ENCODE results near the gene DNAH10. TPM values are rescaled to one million over a fixed set of nuclear protein-coding genes. Genes with fewer than 3 reads are reported as not detected.
"Not testable (repeated sequence)": the region's sequence is repeated elsewhere in the genome, so short reads cannot be mapped to it uniquely, and the experiment has no call there.

Gene DNAH10
- total RNA-seq, 1 experiment from 2014 or later: 0.09 TPM

GRCh38 chr12:123934829-123935228, 172.7 kb downstream of the DNAH10 start:
- peak; percentile 42 for DNase-seq (ENCODE audit: low spot score)

GRCh38 chr12:123935956-123936355, 173.9 kb downstream of the DNAH10 start:
- DNase-seq (ENCODE audit: low spot score): no peak

DNA sequence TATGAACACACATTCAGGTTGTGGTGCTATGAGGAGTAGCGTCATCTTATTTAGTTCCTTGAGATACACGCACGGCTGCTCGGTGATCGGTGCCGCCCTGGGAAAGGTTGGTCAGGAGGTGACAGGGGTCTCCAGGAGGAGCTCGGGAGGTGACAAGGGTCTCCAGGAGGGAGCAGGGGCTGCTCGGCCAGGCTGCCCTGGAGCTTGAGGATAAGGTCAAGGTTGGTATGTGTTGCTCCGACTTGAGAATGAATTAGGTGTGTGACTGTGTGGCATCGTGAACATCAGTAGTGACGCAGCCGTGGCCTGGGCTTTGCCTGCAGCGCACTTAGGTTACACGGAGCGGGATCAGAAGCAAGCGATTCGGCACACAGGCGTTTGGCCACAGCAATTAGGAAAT, 174.4 kb downstream of the DNAH10 start:
- no peak for DNase-seq (ENCODE audit: low spot score)

DNA sequence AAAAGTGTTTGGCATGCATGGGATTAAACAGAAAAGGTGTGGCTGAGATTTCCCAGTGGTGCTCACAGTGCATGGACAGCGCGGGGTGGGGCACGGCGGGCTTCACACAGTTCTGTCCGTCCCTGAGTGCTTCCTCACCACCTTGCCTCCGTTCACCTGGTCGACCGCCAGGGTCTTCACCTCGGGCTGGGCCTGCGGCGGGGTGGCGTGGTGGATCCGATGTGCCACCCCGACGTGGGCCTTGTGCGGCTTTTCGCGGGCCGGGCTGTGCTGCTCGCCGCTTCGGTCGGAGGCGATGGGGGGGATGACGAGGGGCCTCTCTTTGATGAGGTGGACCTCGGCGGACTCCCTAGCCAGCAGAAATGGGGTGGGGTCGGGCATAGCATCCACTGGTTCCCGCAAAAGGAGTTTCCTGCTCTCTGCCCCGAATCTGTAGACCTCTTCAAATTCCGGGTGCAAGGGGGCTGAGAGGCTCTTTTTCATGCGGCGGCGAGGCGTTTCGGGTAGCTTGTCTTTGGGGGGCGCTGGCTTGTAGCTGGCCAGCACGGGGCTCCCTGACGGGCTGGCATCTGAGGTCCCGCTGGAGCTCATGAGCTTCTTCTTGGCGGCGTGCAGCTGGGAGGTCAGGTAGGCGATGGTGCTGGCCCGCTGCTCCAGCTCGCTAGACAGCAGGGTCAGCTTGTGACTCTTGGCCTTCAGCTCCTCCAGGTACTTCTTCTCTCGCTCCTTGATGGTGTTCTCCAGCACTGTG, 175.0 kb downstream of the DNAH10 start:
- no peak for DNase-seq (ENCODE audit: low spot score)

DNA sequence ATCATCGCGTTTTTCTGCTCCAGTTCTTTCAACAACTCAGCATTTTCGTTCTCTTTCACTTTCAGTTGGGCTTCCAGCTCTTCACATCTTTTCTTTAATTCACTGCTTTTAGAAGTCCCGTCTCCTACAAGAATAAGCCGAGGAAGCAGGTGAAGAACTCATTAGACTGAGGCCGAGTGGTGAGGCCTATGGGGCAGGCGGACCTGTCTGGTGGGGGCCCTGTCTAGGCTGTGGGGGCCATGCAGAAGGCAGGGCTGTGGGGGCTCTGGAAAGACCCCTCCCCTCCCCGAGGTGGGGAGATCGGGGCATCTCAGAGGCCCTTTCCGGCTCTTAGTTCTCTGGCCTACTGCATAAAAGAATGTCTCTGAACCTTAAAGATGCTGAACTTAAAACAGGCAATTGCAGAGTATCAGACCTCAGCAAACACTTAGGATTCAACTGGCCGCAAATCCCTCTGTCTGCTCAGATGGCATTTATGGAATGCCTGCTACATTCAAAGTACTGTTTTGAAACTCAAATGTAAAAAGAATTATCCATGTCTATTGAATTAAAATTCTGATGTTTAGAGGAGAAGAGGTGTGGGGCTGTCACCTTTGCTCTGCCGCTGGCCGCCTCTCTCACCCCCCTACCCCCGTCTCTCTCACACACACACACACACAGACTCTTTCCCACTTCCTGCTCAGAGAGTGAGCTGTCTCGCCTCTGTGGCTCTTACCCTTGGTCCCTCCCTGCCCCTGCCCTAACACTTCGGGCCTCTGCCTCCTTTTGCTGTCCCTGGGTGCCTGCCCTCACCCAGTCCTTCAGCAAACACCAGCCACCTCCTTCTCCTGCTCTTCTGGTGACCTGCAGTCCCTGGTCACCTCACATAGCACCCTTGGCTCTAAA, 175.8 kb downstream of the DNAH10 start:
- DNase-seq (ENCODE audit: low spot score): no peak

GRCh38 chr12:123938679-123939480, 176.8 kb downstream of the DNAH10 start:
- no peak for DNase-seq (ENCODE audit: low spot score)

DNA sequence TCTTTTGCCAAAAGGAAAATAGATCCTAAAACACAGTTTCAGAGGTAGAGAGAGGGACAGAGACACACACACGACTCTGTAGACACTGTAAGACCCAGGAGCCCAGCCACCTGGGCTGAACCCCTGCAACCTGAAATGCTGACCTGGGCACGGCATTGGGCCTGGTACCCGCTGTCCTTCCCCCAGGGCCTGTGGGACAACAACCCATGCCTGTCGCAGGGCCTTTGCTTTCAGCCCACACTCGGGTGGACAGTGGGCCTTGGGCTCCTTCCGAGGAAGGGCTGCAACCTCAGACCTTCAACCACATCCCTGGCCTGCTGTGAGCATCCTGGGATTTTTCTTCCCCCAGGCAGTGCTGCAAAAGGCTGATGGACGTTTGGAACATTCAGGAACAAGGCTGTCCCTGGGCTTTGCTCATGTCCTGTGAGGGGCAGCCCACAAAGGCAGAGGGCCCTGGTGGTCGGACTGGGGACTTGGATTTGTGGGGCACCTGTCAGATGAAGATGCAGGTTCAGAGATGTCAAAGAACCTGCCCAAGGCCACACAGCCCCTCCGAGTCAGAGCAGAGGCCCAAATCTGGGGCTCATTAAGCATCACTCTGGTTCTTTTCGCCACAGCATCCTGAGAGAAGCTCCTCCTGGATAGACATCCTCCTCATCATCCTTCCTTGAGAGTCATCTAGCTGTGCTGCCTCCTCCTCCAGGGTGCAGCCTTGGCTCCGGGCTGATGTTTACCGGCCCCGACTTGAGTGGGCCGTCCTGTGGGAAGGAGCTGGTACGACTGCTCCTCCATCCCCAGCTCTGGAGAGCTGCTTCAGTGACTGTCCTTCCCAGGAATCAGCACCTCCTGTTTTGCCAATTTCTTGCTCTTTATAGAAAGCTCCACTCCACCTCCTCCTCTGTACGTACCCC, 177.9 kb downstream of the DNAH10 start:
- DNase-seq (ENCODE audit: low spot score): no peak

DNA sequence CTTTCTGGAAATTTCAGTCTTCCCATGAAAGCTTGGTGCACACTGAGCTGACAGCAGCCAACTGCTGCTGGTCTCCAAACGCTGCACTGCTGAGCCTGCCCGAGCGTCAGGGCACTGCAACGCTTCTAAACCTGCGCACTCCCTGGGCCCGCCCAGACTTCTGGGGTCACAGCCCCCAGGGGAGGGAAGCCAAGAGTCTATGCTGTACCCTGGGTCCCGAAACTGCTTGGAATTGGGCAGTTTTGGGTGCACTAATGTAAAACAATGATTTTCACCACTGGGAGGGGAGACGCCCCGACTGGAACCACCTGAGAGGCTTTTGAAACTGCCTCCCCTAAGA, 178.5 kb downstream of the DNAH10 start:
- no peak for DNase-seq (ENCODE audit: low spot score)

DNA sequence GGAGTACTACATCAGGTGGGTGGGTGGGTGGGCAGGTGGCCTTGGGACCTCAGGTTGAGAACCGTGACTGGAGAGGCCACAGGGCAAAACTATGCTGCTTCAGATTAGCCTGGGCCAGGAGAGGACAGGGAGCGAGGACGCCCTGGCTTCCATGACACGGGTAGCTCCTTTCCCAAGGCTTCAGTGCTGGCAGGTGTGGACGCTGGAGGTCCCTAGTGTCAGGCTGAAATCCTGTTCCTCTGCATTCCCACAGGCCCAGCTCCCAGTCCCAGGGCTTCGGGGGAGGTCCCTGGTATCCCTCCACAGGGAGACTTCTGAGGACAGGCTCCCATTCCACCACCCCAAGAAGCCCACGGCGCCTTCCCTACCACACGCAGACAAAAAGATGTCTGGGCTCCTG, 178.9 kb downstream of the DNAH10 start:
- DNase-seq (ENCODE audit: low spot score): no peak

DNA sequence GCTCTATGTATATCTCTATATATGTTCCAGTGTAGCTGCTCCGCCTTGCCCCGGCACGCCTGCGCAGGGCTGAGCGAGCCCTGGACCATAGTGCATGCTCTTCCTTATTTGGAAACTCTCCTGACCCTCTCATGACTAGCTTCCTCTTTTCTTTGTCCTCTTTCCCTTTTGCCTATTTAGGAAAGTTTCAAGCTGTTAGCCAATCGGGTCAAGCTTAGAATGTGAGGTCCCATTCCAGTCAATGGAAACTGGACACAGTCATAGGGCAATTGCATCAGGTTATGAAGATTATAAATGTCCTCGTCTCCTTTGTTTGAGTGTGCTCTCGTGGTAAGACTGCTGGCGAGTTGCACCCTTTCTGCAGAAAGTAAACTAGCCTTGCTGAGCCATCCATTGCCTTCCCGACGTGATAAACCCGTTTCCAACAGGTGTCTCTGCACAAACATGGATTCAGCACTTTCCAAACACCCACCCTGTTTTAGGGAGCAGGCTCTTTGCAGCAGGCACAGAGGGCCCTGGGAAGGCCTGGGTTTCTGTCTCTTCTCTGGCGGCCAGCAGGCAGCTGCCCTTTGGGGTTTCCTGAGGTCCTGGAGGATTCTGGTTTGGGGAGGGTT, 179.6 kb downstream of the DNAH10 start:
- no peak for DNase-seq (ENCODE audit: low spot score)

DNA sequence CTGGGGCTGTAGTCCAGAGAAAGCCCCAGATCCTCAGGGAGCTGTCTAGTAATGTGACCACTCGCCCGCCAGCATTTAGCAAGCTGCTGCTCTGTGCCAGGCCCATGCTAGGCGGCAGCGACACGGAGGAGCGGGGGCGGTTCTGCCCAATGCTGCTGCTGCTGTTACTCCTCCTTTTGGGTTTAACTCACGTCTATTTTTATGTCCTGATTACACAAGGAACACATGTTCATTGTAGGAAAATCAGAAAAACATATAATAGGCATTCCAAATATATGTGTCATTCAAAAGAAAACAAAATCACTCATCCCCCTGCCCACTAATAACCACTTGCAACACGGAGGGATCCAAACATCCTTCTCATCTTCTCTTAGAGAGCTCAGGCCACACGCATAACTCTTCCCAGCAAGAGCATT, 180.1 kb downstream of the DNAH10 start:
- peak; percentile 50 for DNase-seq (ENCODE audit: low spot score)

DNA sequence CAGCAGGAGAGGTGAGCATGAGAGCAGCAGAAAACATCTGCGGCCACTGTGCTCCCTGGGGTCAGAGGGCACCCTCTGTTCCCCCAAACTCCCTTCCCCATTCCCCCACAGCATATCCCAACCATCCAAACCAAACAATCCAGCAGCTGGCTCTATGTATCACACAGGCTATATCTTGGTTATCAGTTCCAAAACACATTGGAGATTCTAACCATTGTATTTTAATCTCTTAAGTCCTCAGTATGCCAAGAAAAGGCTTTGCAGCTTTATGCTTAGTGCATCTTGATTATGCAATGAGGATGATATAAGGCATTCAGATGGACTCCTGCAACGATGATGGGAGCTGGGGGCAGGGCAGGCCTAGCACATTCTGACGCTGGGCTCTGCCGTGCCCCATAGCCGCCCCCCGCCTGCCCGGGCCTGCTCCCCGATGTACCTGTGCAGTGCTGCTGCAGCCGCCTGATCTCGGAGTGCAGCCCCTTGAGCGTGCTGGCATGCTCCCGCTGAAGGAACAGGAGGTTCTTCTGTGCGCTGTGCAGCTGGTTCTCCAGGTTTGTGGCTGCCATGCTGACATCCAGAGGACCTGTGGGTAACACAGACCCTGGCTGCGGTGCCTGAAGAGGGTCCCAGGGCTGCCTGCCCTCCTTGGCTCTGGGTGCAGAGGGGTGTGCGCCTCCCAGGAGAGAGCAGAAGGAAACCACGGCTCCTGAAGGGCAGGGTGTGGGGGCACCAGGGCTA, 181.0 kb downstream of the DNAH10 start:
- no peak for DNase-seq (ENCODE audit: low spot score)

GRCh38 chr12:123943816-123944215, 181.7 kb downstream of the DNAH10 start:
- DNase-seq (ENCODE audit: low spot score): no peak

DNA sequence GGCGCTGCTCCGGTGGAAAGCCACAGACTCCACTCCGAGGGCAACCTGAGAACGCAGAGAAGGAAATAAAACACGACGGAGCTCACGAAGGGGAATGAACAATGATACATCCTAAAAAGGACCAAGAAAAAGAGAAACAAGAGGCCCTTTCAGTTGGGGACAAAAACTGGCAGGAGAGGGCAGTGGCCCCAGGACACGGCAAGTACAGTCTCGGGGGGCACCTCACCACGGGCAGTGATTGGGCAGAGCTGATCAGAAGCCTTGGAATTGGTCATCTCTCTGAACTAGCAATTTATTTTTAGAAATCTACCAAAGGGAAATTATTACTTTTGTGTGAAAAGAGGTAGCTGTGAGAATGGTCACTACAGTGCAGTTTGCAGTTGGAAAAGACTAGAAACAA, 182.6 kb downstream of the DNAH10 start:
- no peak for DNase-seq (ENCODE audit: low spot score)

GRCh38 chr12:123945287-123946151, 183.4 kb downstream of the DNAH10 start:
- no peak for DNase-seq (ENCODE audit: low spot score)

- no peak for DNase-seq (ENCODE audit: low spot score)
These were observed 184.0 kb downstream of the DNAH10 start for GRCh38 chr12:123946152-123946515.

DNA sequence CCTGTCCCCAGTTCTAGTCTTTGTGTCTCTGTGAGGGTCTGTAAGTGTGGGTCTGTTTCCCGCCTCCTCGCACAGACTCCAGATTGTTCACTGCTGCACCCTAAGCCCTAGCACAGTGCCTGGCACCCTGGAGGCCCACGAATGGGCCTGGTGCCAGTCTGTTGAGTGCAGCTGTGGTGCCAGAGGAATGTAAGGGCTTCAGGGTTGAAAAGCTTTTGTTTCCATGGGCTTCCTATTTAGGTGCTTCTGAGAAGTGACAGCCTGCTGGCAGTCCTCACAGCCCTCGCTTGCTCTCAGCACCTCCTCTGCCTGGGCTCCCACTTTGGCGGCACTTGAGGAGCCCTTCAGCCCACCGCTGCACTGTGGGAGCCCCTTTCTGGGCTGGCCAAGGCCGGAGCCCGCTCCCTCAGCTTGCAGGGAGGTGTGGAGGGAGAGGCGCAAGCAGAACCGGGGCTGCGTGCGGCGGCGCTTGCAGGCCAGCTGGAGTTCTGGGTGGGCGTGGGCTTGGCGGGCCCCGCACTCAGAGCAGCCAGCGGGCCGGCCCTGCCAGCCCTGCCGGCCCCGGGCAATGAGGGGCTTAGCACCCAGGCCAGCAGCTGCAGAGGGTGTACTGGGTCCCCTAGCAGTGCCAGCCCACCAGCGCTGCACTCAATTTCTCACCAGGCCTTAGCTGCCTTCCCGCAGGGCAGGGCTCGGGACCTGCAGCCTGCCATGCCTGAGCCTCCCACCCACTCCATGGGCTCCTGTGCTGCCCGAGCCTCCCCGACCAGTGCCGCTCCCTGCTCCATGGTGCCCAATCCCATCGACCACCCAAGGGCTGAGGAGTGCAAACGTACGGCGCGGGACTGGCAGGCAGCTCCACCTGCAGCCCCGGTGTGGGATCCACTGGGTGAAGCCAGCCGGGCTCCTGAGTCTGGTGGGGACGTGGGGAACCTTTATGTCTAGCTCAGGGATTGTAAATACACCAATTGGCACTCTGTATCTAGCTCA, 184.7 kb downstream of the DNAH10 start:
- not testable (repeated sequence) for DNase-seq (ENCODE audit: low spot score)

- DNase-seq (ENCODE audit: low spot score): not testable (repeated sequence)
These were observed 185.4 kb downstream of the DNAH10 start for GRCh38 chr12:123947531-123947930.
